Measurements from ENCODE around the gene CNTN2. TPM values are rescaled to one million over a fixed set of nuclear protein-coding genes. Genes with fewer than 3 reads are reported as not detected.

Gene CNTN2
- total RNA-seq, 1 experiment from 2014 or later, result not detected

- no peak overlapping the region for H3K27ac ChIP-seq
- intact Hi-C loops (cut with micrococcal nuclease; ENCODE audit: unreplicated experiment), result no loop called here
- CTCF ChIA-PET, result no interaction called here
Observed at GRCh38 chr1:205044741-205045140, 1.7 kb downstream of the CNTN2 start.

DNA sequence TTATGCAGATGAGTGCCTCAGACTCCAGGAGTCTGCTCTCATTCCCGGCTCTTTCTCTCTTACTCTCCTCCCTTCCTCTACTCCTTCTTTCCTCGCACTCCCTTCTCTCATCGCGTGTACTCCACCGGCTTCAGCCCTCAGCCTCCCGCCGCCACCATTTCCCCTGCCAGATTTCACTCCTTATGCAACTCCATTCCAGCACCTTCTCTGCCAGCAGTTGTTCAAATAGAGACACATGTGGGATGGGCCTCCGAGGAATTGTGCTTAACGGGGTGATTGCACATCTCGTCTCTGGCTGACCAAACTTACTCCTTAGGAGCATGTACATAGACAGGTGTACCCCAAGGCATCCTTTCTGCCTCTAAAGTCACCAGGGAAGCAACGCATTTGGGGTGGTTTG is 2.1 kb downstream of the CNTN2 start:
- CTCF ChIA-PET, result no interaction called here
- Histone ChIP-seq H2AFZ (no peak overlapping the region), H3K4me2 (no peak overlapping the region), H3K36me3 (ENCODE audit: low read depth) (no peaks in the 10 kb centered on the region), H3K9me2 (ENCODE audit: insufficient read depth) (no peaks in the 10 kb centered on the region), H3K4me3 (no peak overlapping the region), H3K4me1 (replicated peaks; ENCODE audit: insufficient read depth) (no peaks in the 10 kb centered on the region), H3K9me3 (ENCODE audit: insufficient read depth, low read depth) (no peaks in the 10 kb centered on the region), H3K79me2 (ENCODE audit: low read depth) (no peaks in the 10 kb centered on the region), H4K20me1 (ENCODE audit: insufficient read depth) (no peaks in the 10 kb centered on the region), H3F3A (ENCODE audit: insufficient read depth, low read depth) (no peaks in the 10 kb centered on the region), H3K27ac (no peak overlapping the region), H3K27me3 (ENCODE audit: insufficient read depth, low read depth) (peaks cover 98% of the 10 kb centered on the region)
- no peak for DNase-seq
- TF ChIP-seq EZH2 (IDR thresholded peaks at IDR 0.05; ENCODE audit: low read depth), result no peak; the same call in 1 of the 2 replicates
- TF ChIP-seq, protein P1, sequence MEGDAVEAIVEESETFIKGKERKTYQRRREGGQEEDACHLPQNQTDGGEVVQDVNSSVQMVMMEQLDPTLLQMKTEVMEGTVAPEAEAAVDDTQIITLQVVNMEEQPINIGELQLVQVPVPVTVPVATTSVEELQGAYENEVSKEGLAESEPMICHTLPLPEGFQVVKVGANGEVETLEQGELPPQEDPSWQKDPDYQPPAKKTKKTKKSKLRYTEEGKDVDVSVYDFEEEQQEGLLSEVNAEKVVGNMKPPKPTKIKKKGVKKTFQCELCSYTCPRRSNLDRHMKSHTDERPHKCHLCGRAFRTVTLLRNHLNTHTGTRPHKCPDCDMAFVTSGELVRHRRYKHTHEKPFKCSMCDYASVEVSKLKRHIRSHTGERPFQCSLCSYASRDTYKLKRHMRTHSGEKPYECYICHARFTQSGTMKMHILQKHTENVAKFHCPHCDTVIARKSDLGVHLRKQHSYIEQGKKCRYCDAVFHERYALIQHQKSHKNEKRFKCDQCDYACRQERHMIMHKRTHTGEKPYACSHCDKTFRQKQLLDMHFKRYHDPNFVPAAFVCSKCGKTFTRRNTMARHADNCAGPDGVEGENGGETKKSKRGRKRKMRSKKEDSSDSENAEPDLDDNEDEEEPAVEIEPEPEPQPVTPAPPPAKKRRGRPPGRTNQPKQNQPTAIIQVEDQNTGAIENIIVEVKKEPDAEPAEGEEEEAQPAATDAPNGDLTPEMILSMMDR (conservative IDR thresholded peaks at IDR 0.05), result no peak
- no TSS peak for BruUV-seq (replicated peaks)
- POLR2A ChIA-PET (ENCODE audit: unreplicated experiment), result no interaction called here
- intact Hi-C loops (cut with micrococcal nuclease; ENCODE audit: unreplicated experiment), result no loop called here

More at GRCh38 chr1:205044741-205045140, 1.7 kb downstream of the CNTN2 start:
- Histone ChIP-seq H3F3A (ENCODE audit: insufficient read depth, low read depth) (no peaks in the 10 kb centered on the region), H3K9me3 (ENCODE audit: insufficient read depth, low read depth) (no peaks in the 10 kb centered on the region), H3K4me1 (replicated peaks; ENCODE audit: insufficient read depth) (no peaks in the 10 kb centered on the region), H2AFZ (no peak overlapping the region), H4K20me1 (ENCODE audit: insufficient read depth) (no peaks in the 10 kb centered on the region), H3K36me3 (ENCODE audit: low read depth) (no peaks in the 10 kb centered on the region), H3K27me3 (ENCODE audit: insufficient read depth, low read depth) (peaks cover 98% of the 10 kb centered on the region), H3K4me2 (no peak overlapping the region), H3K9me2 (ENCODE audit: insufficient read depth) (no peaks in the 10 kb centered on the region), H3K4me3 (no peak overlapping the region), H3K79me2 (ENCODE audit: low read depth) (no peaks in the 10 kb centered on the region)
- no peak for DNase-seq
- no TSS peak for BruUV-seq (replicated peaks)
- POLR2A ChIA-PET (ENCODE audit: unreplicated experiment), result no interaction called here
- TF ChIP-seq, protein P1 (conservative IDR thresholded peaks at IDR 0.05), result no peak
- TF ChIP-seq EZH2 (IDR thresholded peaks at IDR 0.05; ENCODE audit: low read depth), result no peak; the same call in 1 of the 2 replicates

- Histone ChIP-seq H3K4me1 (replicated peaks; ENCODE audit: insufficient read depth) (no peaks in the 10 kb centered on the region), H4K20me1 (ENCODE audit: insufficient read depth) (no peaks in the 10 kb centered on the region), H3K79me2 (ENCODE audit: low read depth) (no peaks in the 10 kb centered on the region), H3K36me3 (ENCODE audit: low read depth) (no peaks in the 10 kb centered on the region), H3F3A (ENCODE audit: insufficient read depth, low read depth) (no peaks in the 10 kb centered on the region), H3K9me2 (ENCODE audit: insufficient read depth) (no peaks in the 10 kb centered on the region), H3K27me3 (ENCODE audit: insufficient read depth, low read depth) (peaks cover 98% of the 10 kb centered on the region), H3K9me3 (ENCODE audit: insufficient read depth, low read depth) (no peaks in the 10 kb centered on the region), H2AFZ (no peak overlapping the region), H3K27ac (no peak overlapping the region), H3K4me3 (no peak overlapping the region), H3K4me2 (no peak overlapping the region)
- no peak for DNase-seq
- TF ChIP-seq, protein P1 (conservative IDR thresholded peaks at IDR 0.05), result no peak
- CTCF ChIA-PET, result no interaction called here
- intact Hi-C loops (cut with micrococcal nuclease; ENCODE audit: unreplicated experiment), result no loop called here
- BruUV-seq (replicated peaks), result no TSS peak
- POLR2A ChIA-PET (ENCODE audit: unreplicated experiment), result no interaction called here
Observed at GRCh38 chr1:205046870-205047269, 3.9 kb downstream of the CNTN2 start.

Data from PC-9 (cell line).